PFSK-1 (cell line): Measurements from ENCODE around the gene KCNK13.

Source experiments
- FOXP2 ChIP-seq: optimal IDR thresholded peaks from 2 replicates; pipeline ENCODE3; 2011; ENCODE audit warnings: borderline replicate concordance, control low read depth, inconsistent platforms; ENCODE audit not compliant: insufficient read depth; ENCODE audit errors: extremely low read length, extremely low read depth
- POLR2AphosphoS5 ChIP-seq: IDR thresholded peaks from 2 replicates; pipeline ENCODE4 v1.6.1; 2012; ENCODE audit warnings: low read depth, mild to moderate bottlenecking, control low read depth, low read length, moderate library complexity
- REST ChIP-seq, 2 experiments: IDR thresholded peaks; 2 replicates each; pipeline versions ENCODE4 v1.6.1 to v1.8.0; 2011 to 2012; ENCODE audit warnings: low read depth in 2 of 2, low read length in 2 of 2, control low read depth in 1 of 2, inconsistent platforms in 1 of 2, mild to moderate bottlenecking in 1 of 2, moderate library complexity in 1 of 2; ENCODE audit not compliant: insufficient read depth in 1 of 2
- SIN3A ChIP-seq: IDR thresholded peaks from 2 replicates; pipeline ENCODE4 v1.6.1; 2012; ENCODE audit warnings: mild to moderate bottlenecking, low read length, moderate library complexity, borderline replicate concordance; ENCODE audit not compliant: insufficient read depth
- TAF1 ChIP-seq: IDR thresholded peaks from 2 replicates; pipeline ENCODE4 v1.6.1; 2012; ENCODE audit warnings: low read length, control low read depth, borderline replicate concordance; ENCODE audit not compliant: insufficient read depth

The KCNK13 gene

GRCh38 chr14:90053044-90053443, 8.8 kb upstream of the KCNK13 start:
- TF ChIP-seq REST (IDR thresholded peaks at IDR 0.05; ENCODE audit: insufficient read depth in 1 of 2, low read depth in 2 of 2, low read length in 2 of 2) (no peak), TAF1 (no peak), POLR2AphosphoS5 (no peak), FOXP2 (no peak), SIN3A (no peak)

GRCh38 chr14:90054803-90055202, 7.0 kb upstream of the KCNK13 start:
- TF ChIP-seq TAF1 (no peak), REST (IDR thresholded peaks at IDR 0.05; ENCODE audit: insufficient read depth in 1 of 2, low read depth in 2 of 2, low read length in 2 of 2) (no peak)

GRCh38 chr14:90056826-90057225, 5.0 kb upstream of the KCNK13 start:
- TF ChIP-seq SIN3A = no peak
- TF ChIP-seq TAF1 = no peak
- no peak for TF ChIP-seq POLR2AphosphoS5
- no peak for TF ChIP-seq REST (IDR thresholded peaks at IDR 0.05; ENCODE audit: insufficient read depth in 1 of 2, low read depth in 2 of 2, low read length in 2 of 2)
- no peak for TF ChIP-seq FOXP2

GRCh38 chr14:90058876-90059458, 2.8 kb upstream of the KCNK13 start:
- TF ChIP-seq SIN3A = no peak
- no peak for TF ChIP-seq TAF1
- TF ChIP-seq POLR2AphosphoS5 = no peak
- no peak for TF ChIP-seq REST (IDR thresholded peaks at IDR 0.05; ENCODE audit: insufficient read depth in 1 of 2, low read depth in 2 of 2, low read length in 2 of 2)
- TF ChIP-seq FOXP2 = no peak

- TF ChIP-seq POLR2AphosphoS5 (no peak), FOXP2 (no peak), REST (IDR thresholded peaks at IDR 0.05; ENCODE audit: insufficient read depth in 1 of 2, low read depth in 2 of 2, low read length in 2 of 2) (no peak), TAF1 (no peak), SIN3A (no peak)
These were observed 1.4 kb upstream of the KCNK13 start for GRCh38 chr14:90060312-90060964.
